Adrenal gland (tissue), 19 donors: Measurements from ENCODE around the gene ATAD1. TPM values are rescaled to one million over a fixed set of nuclear protein-coding genes. Genes with fewer than 3 reads are reported as not detected.

Source experiments
- DNase-seq, 7 donors: peaks; one replicate each; pipeline ENCODE4 v3.0.0-alpha.2; 2019 to 2020
- H3K27ac ChIP-seq, 5 donors: fragments of 200-600 bp; sonication (generic) in 4 of 5; 1 replicate in 3 of 5; 2 replicates in 2 of 5; pipeline versions ENCODE4 v1.5.1 to v1.8.0; 2016 to 2020; ENCODE audit warnings: mild to moderate bottlenecking in 1 of 5
- H3K27me3 ChIP-seq: fragments of 200-600 bp; 2 replicates; pipeline ENCODE4 v1.8.0; 2021
- H3K36me3 ChIP-seq, 2 donors: fragments of 200-600 bp; replicated peaks in 1 of 2; 1 replicate in 1 of 2; 2 replicates in 1 of 2; pipeline versions ENCODE4 v1.5.1 to v1.8.0; 2018 to 2022
- H3K4me1 ChIP-seq, 2 donors: fragments of 200-600 bp; replicated peaks in 1 of 2; 1 replicate in 1 of 2; 2 replicates in 1 of 2; pipeline versions ENCODE4 v1.5.1 to v1.8.0; 2018 to 2021
- H3K4me3 ChIP-seq, 4 donors: fragments of 200-600 bp; sonication (generic) in 3 of 4; one replicate each; pipeline ENCODE4 v1.5.1; 2016 to 2018
- H3K9me3 ChIP-seq, 3 donors: fragments of 200-600 bp; sonication (generic) in 1 of 3; replicated peaks in 1 of 3; 1 replicate in 2 of 3; 2 replicates in 1 of 3; pipeline versions ENCODE4 v1.5.1 to v1.8.0; 2016 to 2021
- POLR2A ChIP-seq, 2 donors: fragments of 450-650 bp; IDR thresholded peaks; one replicate each; pipeline ENCODE4 v1.6.1; 2017; ENCODE audit warnings: antibody characterized with exemption in 2 of 2, mild to moderate bottlenecking in 2 of 2, moderate library complexity in 1 of 2
- WGBS, 4 donors: extraction: QIAGEN DNeasy Blood & Tissue Kit in 2 of 4; methylation state at CpG; one replicate each; pipeline versions ENCODE4 v1.1.5 to v1.1.7; 2013 to 2017; 5-methylcytosine and 5-hydroxymethylcytosine counted together
- intact Hi-C, 2 donors: fragments of 100-400 bp; cut with DNase I; formaldehyde crosslinking; loops; one replicate each; pipeline versions ENCODE4 v1.14.1 to v1.15.0; 2022 to 2023
- long read RNA-seq, 10 donors: library from polyadenylated mRNA in 3 of 10; unstranded in 2 of 10; stranded (forward) in 1 of 10; transcript quantifications; one replicate each; pipeline ENCODE4 v2.0.0 and lab custom pipeline, GENCODE V29; 2021 to 2026
- polyA plus RNA-seq, 3 donors: library from polyadenylated mRNA; stranded (reverse); fragments of 200-250 nt in 2 of 3; fragments of 350-450 nt in 1 of 3; fragmentation: Illumina TruSeq in 1 of 3; extraction: RNeasy Lipid Tissue Mini Kit (QIAGEN cat#74804) in 1 of 3; gene quantifications; one replicate each; pipeline ENCODE4 v1.2.3, GENCODE V29; 2013 to 2014
- total RNA-seq, 9 donors: library from RNA; depleted of rRNA in 4 of 9; stranded (reverse); fragments of >200 nt in 4 of 9; fragments of 120-200 nt in 1 of 9; fragmentation: NEBNext Ultra II Directional in 1 of 9; extraction: Animal tissue kit (Norgen Biotek cat#: 25700) in 1 of 9; gene quantifications; one replicate each; pipeline versions ENCODE4 v1.1.0 to v1.2.4, GENCODE V29; 2013 to 2023
- TF ChIP-seq, protein P1 (sequence below), 6 experiments: fragments of 450-650 bp in 4 of 6; fragments of 200-600 bp in 2 of 6; sonication (generic) in 1 of 6; IDR thresholded peaks; 1 replicate in 5 of 6; 2 replicates in 1 of 6; pipeline versions ENCODE4 v1.5.1 to v1.8.0; 2016 to 2021; ENCODE audit warnings: antibody characterized with exemption in 6 of 6, mild to moderate bottlenecking in 2 of 6, moderate library complexity in 1 of 6
- donor health status: healthy with polysubstance abuse.
- donor health status: Bipolar disorder and iron deficiency.
- donor health status: DM: yes; HTN: yes; CAD: no.
- donor health status: DM: no; HTN: no; CAD: no.
- donor health status: DM: no; HTN: no; CAD: no.
- donor health status: DM: yes; HTN: yes; CAD: no.

ATAD1 gene, protein sequence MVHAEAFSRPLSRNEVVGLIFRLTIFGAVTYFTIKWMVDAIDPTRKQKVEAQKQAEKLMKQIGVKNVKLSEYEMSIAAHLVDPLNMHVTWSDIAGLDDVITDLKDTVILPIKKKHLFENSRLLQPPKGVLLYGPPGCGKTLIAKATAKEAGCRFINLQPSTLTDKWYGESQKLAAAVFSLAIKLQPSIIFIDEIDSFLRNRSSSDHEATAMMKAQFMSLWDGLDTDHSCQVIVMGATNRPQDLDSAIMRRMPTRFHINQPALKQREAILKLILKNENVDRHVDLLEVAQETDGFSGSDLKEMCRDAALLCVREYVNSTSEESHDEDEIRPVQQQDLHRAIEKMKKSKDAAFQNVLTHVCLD
- total RNA-seq (100 to 1,000 TPM in 1 of 9 donors, 10 to 100 TPM in 8; 30.0 to 119 (median 50.6) TPM), polyA plus RNA-seq (10 to 100 TPM in 1 of 3 donors, 1 to 10 TPM in 2; 8.5 to 54.4 (median 9.0) TPM)
- long read RNA-seq, donor 1, full-length matches to known transcripts, result 4 of 16 reads
- long read RNA-seq, donor 1, partial matches to known transcripts, result 0 of 16 reads
- long read RNA-seq, donor 1, other reads (novel, unspliced or antisense), result 12 of 16 reads
- long read RNA-seq, donor 2, full-length matches to known transcripts, result 3 of 12 reads
- long read RNA-seq, donor 2, partial matches to known transcripts, result 0 of 12 reads
- long read RNA-seq, donor 2, other reads (novel, unspliced or antisense), result 9 of 12 reads
- long read RNA-seq, donor 3, full-length matches to known transcripts, result 3 of 15 reads
- long read RNA-seq, donor 3, partial matches to known transcripts, result 0 of 15 reads
- long read RNA-seq, donor 3, other reads (novel, unspliced or antisense), result 12 of 15 reads
- long read RNA-seq, donor 4, full-length matches to known transcripts, result 4 of 32 reads
- long read RNA-seq, donor 4, partial matches to known transcripts, result 1 of 32 reads
- long read RNA-seq, donor 4, other reads (novel, unspliced or antisense), result 27 of 32 reads
- long read RNA-seq, donor 5, full-length matches to known transcripts, result 16 of 92 reads
- long read RNA-seq, donor 5, partial matches to known transcripts, result 58 of 92 reads
- long read RNA-seq, donor 5, other reads (novel, unspliced or antisense), result 18 of 92 reads
- long read RNA-seq, donor 6, full-length matches to known transcripts, result 1 of 24 reads
- long read RNA-seq, donor 6, partial matches to known transcripts, result 1 of 24 reads
- long read RNA-seq, donor 6, other reads (novel, unspliced or antisense), result 22 of 24 reads
- long read RNA-seq, donor 7, full-length matches to known transcripts, result 2 of 2 reads
- long read RNA-seq, donor 7, partial matches to known transcripts, result 0 of 2 reads
- long read RNA-seq, donor 7, other reads (novel, unspliced or antisense), result 0 of 2 reads
- long read RNA-seq, donor 8, full-length matches to known transcripts, result 5 of 23 reads
- long read RNA-seq, donor 8, partial matches to known transcripts, result 0 of 23 reads
- long read RNA-seq, donor 8, other reads (novel, unspliced or antisense), result 18 of 23 reads
- long read RNA-seq, donor 9, full-length matches to known transcripts, result 3 of 15 reads
- long read RNA-seq, donor 9, partial matches to known transcripts, result 5 of 15 reads
- long read RNA-seq, donor 9, other reads (novel, unspliced or antisense), result 7 of 15 reads
- long read RNA-seq, donor 10, result 0 reads

DNA sequence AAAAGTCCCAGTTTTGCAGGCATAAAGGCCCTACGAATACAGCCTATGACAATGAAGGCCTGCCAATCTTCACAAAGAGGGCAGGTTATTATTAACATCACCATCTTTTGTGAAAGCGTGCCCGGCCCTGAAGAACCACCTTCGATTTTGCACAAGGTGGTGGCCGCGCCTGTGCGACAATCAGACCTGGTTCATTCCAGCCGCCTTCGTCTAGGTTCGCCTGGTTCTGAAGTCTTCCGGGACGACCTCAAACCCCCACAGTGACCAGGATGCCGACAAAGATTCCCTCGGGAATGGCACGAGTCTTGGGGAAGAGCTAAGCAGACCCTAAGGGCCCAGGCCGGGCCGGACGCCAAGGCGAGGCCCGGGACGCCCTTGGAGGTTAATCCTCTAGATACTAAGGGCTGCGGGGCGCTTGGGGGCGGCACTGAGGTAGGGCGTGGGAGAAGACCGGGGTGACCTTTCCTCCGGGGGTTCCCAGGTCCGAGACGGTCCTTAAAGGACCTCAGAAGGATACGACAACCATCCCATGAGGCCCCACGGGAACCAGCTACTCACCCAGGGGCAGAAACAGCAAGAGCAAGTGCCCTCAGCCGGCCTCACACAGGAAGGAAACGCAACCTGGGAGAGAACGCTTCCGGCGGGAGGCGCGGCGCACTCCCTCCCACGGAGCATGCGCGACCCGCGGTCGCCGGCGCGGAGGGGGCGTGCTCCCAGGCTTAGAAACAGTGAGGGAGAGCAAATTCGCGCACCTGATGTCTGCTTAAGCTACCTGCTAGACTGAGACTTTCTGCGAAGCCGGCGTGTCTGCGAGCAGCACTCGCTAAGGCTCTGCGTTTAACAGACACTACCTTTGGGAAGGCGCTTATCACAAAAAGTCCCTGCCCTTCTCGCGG lies at the start of gene ATAD1:
Gene ATAD1 (minus strand): TSS at position 618 of the 896 bp plus-strand sequence. CDS start 3,627 bp downstream, outside the sequence.
- Histone ChIP-seq H3K36me3 (no peaks in the 10 kb centered on the region), H3K27me3 (no peaks in the 10 kb centered on the region), H3K4me1 (peaks cover 10 to 38% of the 10 kb centered on the region in 2 donors), H3K27ac (peak within 1 kb of the TSS; percentile 1 to 93 (median 87)), H3K9me3 (no peaks in the 10 kb centered on the region), H3K4me3 (peak within 1 kb of the TSS; percentile 34 to 93 (median 60))
- WGBS, 4 donors, result 0% methylated on average over 33 to 60 of the region's 60 CpGs
- intact Hi-C loops, result no loop called here
- DNase-seq, result peak; percentile 84 to 92 (median 87)
- TF ChIP-seq POLR2A (IDR thresholded peaks at IDR 0.05), result peak; percentile 41 to 80
- TF ChIP-seq, protein P1, sequence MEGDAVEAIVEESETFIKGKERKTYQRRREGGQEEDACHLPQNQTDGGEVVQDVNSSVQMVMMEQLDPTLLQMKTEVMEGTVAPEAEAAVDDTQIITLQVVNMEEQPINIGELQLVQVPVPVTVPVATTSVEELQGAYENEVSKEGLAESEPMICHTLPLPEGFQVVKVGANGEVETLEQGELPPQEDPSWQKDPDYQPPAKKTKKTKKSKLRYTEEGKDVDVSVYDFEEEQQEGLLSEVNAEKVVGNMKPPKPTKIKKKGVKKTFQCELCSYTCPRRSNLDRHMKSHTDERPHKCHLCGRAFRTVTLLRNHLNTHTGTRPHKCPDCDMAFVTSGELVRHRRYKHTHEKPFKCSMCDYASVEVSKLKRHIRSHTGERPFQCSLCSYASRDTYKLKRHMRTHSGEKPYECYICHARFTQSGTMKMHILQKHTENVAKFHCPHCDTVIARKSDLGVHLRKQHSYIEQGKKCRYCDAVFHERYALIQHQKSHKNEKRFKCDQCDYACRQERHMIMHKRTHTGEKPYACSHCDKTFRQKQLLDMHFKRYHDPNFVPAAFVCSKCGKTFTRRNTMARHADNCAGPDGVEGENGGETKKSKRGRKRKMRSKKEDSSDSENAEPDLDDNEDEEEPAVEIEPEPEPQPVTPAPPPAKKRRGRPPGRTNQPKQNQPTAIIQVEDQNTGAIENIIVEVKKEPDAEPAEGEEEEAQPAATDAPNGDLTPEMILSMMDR (IDR thresholded peaks at IDR 0.05), result peak in 4 of 6 experiments; percentile 4 to 30 (median 20)

DNA sequence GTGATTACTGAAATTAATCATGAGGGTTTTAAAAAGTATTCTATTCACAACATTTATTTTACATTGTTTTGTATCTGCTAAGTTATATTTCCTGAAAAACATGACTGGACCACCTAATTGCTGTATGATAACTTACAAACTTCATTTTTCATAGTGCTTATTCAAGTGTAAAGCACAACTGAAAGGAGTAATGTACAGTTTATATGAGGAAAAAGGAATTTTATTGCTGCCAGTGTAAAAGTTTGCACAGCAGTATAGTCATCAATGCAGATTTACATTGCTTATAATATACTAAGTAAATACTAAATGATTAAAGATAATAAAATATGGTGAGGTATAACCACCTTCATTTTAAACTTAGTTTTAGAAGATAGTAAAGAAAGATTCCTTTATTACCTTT lies 49.4 kb upstream of the ATAD1 start:
- Histone ChIP-seq H3K4me3 (peak overlapping the region in 2 of 4 donors; percentile 67 to 90), H3K36me3 (peaks cover 0 to 1% of the 10 kb centered on the region in 2 donors), H3K4me1 (peaks cover 0 to 46% of the 10 kb centered on the region in 2 donors), H3K9me3 (no peaks in the 10 kb centered on the region), H3K27ac (peak overlapping the region in 3 of 5 donors; percentile 46 to 97 (median 97)), H3K27me3 (no peaks in the 10 kb centered on the region)
- intact Hi-C loops, result loop anchor here (10.0 kb wide), 2 partner anchors 247 to 517 kb away; no protein-coding TSS in a partner anchor
- DNase-seq, result no peak
- TF ChIP-seq POLR2A (IDR thresholded peaks at IDR 0.05), result no peak

DNA sequence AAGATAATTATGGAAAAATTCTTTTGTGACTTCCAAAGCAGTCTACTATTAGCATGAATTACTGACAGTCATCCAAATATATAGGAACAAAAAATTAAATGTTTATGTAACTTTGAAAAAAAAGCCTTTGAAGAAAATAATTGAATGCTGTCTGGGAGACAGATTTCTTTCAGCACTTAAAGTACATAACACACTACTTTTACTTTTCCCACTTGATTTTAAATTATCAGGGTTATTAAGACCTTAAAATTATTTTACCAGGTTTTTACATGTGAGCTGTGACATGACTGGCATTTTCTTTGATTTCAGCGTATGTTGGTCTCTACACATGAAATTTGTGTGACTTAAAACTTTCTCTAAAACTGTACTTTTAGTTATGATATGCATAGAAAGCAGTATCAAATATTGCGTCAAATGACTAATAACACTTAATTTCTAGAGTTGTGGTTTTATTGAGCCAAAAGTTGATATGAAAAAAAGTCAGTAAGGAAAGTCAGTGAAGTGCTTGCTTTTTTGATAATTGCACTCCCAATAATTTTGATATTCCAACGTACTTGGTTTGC lies 48.5 kb upstream of the ATAD1 start:
- Histone ChIP-seq H3K27me3 (no peaks in the 10 kb centered on the region), H3K27ac (peak overlapping the region in 3 of 5 donors; percentile 46 to 97 (median 97))
- 2 to 5% (median 2%) methylated on average over 3 of the region's 3 CpGs for WGBS, 4 donors

More for the DNA sequence above, 48.5 kb upstream of the ATAD1 start:
- intact Hi-C loops, result loop anchor here (10.0 kb wide), 2 partner anchors 248 to 518 kb away; no protein-coding TSS in a partner anchor
- TF ChIP-seq, protein P1 (IDR thresholded peaks at IDR 0.05), result no peak
- TF ChIP-seq POLR2A (IDR thresholded peaks at IDR 0.05), result no peak
- DNase-seq, result no peak
- H3K4me1 ChIP-seq, result peaks cover 0 to 39% of the 10 kb centered on the region in 2 donors
- peak overlapping the region in 2 of 4 donors; percentile 67 to 90 for H3K4me3 ChIP-seq
- no peaks in the 10 kb centered on the region for H3K36me3 ChIP-seq
- no peaks in the 10 kb centered on the region for H3K9me3 ChIP-seq
